ENCODE results near the gene SLC25A17.
"Not testable (repeated sequence)": the region's sequence is repeated elsewhere in the genome, so short reads cannot be mapped to it uniquely, and the experiment has no call there.

SLC25A17 gene

DNA sequence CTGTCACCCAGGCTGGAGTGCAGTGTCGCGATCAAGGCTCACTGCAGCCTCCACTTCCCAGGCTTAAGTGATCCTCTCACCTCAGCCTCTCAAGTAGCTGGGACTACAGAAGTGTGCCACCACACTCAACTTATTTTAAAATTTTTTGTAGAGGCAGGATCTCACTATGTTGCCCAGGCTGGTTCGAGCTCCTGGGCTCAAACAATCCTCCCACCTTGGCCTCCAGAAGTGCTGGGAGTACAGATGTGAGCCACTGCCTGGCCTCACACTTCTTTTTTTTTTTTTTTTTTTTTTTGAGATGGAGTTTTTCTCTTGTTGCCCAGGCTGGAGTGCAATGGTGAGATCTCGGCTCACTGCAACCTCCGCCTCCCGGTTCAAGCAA, 99.0 kb downstream of the SLC25A17 start:
- DNase-seq (ENCODE audit: low read depth in 2 of 2), result not testable (repeated sequence)
